ENCODE results near the gene LDLRAP1.

Gene LDLRAP1

GRCh38 chr1:25543425-25544242 is at the start of gene LDLRAP1:
TSS of gene LDLRAP1 (plus strand) at chr1:25543606. CDS start at chr1:25543699, 93 bp downstream.
- Histone ChIP-seq H3K36me3 (no peaks in the 10 kb centered on the region), H3K4me1 (peaks cover 0 to 48% (median 30%) of the 10 kb centered on the region in 4 donors), H3K27ac (peak within 1 kb of the TSS; percentile 87 to 93), H3K4me3 (peak within 1 kb of the TSS; percentile 79 to 99), H3K27me3 (no peaks in the 10 kb centered on the region), H3K9me3 (no peaks in the 10 kb centered on the region)
- intact Hi-C loops (cut with DNase I; ENCODE audit: low total_unique reads): no loop called here
- DNase-seq: peak; percentile 62 to 87
- TF ChIP-seq, protein P1, sequence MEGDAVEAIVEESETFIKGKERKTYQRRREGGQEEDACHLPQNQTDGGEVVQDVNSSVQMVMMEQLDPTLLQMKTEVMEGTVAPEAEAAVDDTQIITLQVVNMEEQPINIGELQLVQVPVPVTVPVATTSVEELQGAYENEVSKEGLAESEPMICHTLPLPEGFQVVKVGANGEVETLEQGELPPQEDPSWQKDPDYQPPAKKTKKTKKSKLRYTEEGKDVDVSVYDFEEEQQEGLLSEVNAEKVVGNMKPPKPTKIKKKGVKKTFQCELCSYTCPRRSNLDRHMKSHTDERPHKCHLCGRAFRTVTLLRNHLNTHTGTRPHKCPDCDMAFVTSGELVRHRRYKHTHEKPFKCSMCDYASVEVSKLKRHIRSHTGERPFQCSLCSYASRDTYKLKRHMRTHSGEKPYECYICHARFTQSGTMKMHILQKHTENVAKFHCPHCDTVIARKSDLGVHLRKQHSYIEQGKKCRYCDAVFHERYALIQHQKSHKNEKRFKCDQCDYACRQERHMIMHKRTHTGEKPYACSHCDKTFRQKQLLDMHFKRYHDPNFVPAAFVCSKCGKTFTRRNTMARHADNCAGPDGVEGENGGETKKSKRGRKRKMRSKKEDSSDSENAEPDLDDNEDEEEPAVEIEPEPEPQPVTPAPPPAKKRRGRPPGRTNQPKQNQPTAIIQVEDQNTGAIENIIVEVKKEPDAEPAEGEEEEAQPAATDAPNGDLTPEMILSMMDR (IDR thresholded peaks at IDR 0.05): no peak

DNA sequence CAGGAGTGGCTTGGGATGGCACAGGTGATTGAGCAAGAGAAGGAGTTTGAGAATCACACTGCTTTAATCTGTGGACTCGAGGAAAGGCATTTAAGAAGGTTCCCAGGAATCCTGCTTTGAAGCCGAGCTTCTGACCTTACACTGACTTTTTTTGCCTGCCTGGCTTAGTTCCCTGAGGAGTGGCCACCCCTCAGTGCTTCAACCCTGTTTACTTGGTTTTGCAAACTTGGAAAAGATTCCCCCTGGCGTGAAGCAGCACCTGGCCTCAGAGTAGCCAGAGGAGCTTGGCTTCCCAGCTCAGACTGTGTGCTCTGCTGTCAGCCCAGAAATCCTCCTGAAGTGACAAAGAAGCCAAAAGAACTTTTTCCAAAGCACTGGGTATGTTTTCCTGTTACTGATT is 48.5 kb upstream of the LDLRAP1 start:
- Histone ChIP-seq H3K27ac (no peak overlapping the region), H3K4me3 (no peak overlapping the region), H3K27me3 (no peaks in the 10 kb centered on the region), H3K36me3 (peaks cover 23 to 69% (median 38%) of the 10 kb centered on the region in 3 donors), H3K9me3 (no peaks in the 10 kb centered on the region), H3K4me1 (peaks cover 0 to 22% (median 12%) of the 10 kb centered on the region in 4 donors)
- intact Hi-C loops (cut with DNase I; ENCODE audit: low total_unique reads): no loop called here
- TF ChIP-seq, protein P1 (IDR thresholded peaks at IDR 0.05): no peak
- no peak for DNase-seq

DNA sequence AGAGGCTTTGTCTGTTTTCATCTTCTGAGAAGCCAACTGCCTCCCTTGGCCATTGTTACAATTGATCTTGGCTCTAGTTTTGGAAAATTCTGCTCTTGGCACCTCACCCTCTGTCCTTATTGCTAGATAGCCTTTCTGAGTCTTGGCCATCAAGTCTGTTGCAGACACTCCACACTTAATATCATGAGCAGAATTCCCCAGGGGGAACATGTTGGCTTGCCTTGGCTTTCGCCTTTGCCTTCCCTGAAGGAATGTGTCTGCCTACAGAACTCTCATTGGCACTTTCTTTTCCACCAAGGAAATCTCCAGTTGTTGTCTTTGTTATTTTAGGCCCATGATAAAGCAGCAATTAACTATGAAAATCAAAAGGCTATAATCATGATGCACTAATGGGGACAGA is 42.7 kb upstream of the LDLRAP1 start:
- peak; percentile 35 to 76 for DNase-seq

GRCh38 chr1:25501235-25502058 is 42.0 kb upstream of the LDLRAP1 start:
- H3K9me3 ChIP-seq: no peaks in the 10 kb centered on the region
- H3K4me3 ChIP-seq: no peak overlapping the region
- TF ChIP-seq, protein P1 (IDR thresholded peaks at IDR 0.05): no peak
- H3K27ac ChIP-seq: peak overlapping the region; percentile 43 to 73
- DNase-seq: no peak
- intact Hi-C loops (cut with DNase I; ENCODE audit: low total_unique reads): no loop called here
- peaks cover 0 to 22% (median 0%) of the 10 kb centered on the region in 3 donors for H3K36me3 ChIP-seq
- H3K27me3 ChIP-seq: no peaks in the 10 kb centered on the region
- H3K4me1 ChIP-seq: peaks cover 6 to 84% (median 64%) of the 10 kb centered on the region in 4 donors

More for the DNA sequence above, 42.7 kb upstream of the LDLRAP1 start:
- TF ChIP-seq, protein P1 (IDR thresholded peaks at IDR 0.05): no peak
- H3K27me3 ChIP-seq: no peaks in the 10 kb centered on the region
- H3K36me3 ChIP-seq: peaks cover 0 to 29% (median 3%) of the 10 kb centered on the region in 3 donors
- no peak overlapping the region for H3K4me3 ChIP-seq
- H3K9me3 ChIP-seq: no peaks in the 10 kb centered on the region
- peak overlapping the region; percentile 43 to 73 for H3K27ac ChIP-seq
- intact Hi-C loops (cut with DNase I; ENCODE audit: low total_unique reads): no loop called here
- H3K4me1 ChIP-seq: peaks cover 6 to 80% (median 60%) of the 10 kb centered on the region in 4 donors

DNA sequence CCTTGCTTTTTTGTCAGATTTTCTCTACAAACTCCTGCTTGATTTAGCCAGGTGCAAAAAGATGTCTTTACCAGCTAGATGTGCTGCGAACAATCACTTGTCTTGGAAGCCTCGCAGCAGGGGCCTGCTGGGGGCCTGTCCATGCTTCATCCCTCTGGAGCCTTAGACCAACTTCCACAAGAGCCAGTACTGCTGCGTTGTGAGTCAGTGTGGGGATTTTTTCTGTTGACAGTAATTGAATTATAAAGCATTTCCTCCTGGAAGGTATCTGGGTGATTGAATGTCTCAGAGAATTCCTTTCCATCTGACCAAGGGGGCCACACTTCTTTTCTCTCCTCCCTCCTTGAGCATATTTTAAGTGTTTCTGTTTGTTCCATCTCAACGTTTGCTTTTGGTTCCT is 40.4 kb upstream of the LDLRAP1 start:
- intact Hi-C loops (cut with DNase I; ENCODE audit: low total_unique reads): no loop called here
- Histone ChIP-seq H3K9me3 (no peaks in the 10 kb centered on the region), H3K4me1 (peaks cover 6 to 82% (median 64%) of the 10 kb centered on the region in 4 donors), H3K27me3 (no peaks in the 10 kb centered on the region), H3K4me3 (no peak overlapping the region), H3K36me3 (peaks cover 0 to 11% (median 0%) of the 10 kb centered on the region in 3 donors), H3K27ac (peak overlapping the region; percentile 43 to 73)
- TF ChIP-seq, protein P1 (IDR thresholded peaks at IDR 0.05): no peak
- DNase-seq: no peak
